AG04449 (cell line): ENCODE data around the gene BET1L.

ENCODE experiments used
- CTCF ChIA-PET: fragments of 350-600 bp; formaldehyde crosslinking; extraction: SDS; loops from one replicate; lab custom pipeline; 2021; ENCODE audit warnings: antibody characterized with exemption; lab: Yijun Ruan, JAX
- POLR2A ChIA-PET: fragments of 400-600, 350-600 bp; formaldehyde crosslinking; extraction: SDS; loops from one replicate; lab custom pipeline; 2020; ENCODE audit warnings: antibody characterized with exemption, inconsistent platforms; lab: Yijun Ruan, JAX
- DNase-seq: peaks from one replicate; pipeline ENCODE4 v3.0.0-alpha.2; 2010; ENCODE audit warnings: low read depth, low spot score
- H3K4me3 ChIP-seq: 2 replicates; pipeline ENCODE4 v1.5.1; 2011; ENCODE audit warnings: low read depth, mild to moderate bottlenecking, control low read depth, low read length
- CTCF ChIP-seq: IDR thresholded peaks from one replicate; pipeline ENCODE4 v1.5.1; 2011; ENCODE audit warnings: mild to moderate bottlenecking, moderate library complexity, low read length, control low read depth, inconsistent platforms; ENCODE audit not compliant: insufficient read depth; ENCODE audit errors: missing control alignments

The BET1L gene

GRCh38 chr11:203056-203944, 3.9 kb downstream of the BET1L start:
- no peak for TF ChIP-seq CTCF
- POLR2A ChIA-PET = no interaction called here
- CTCF ChIA-PET = interaction anchor here (0.9 to 1.5 kb wide), 4 partner anchors 12 to 245 kb away, joined by 3 to 7 read pairs (median 4); no protein-coding TSS in a partner anchor
- no peak overlapping the region for H3K4me3 ChIP-seq
- DNase-seq = no peak

- POLR2A ChIA-PET = no interaction called here
- no peak for TF ChIP-seq CTCF
- CTCF ChIA-PET = interaction anchor here (0.9 to 1.5 kb wide), 2 partner anchors 103 to 246 kb away, joined by 4 to 7 read pairs; no protein-coding TSS in a partner anchor
- DNase-seq = no peak
- no peak overlapping the region for H3K4me3 ChIP-seq
Measured at GRCh38 chr11:202490-202889, 4.7 kb downstream of the BET1L start.

DNA sequence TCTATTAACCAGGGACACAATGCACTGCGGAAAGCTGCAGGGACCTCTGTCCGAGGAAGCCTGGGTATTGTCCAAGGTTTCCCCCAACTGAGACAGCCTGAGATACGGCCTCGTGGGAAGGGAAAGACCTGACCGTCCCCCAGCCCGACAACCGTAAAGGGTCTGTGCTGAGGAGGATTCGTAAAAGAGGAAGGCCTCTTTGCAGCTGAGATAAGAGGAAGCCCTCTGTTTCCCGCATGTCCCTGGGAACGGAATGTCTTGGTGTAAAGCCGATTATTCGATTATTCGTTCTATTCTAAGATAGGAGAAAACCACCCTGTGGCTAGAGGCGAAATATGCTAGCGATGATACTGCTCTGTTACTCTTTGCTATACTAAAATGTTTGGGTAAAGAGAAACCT, 5.2 kb downstream of the BET1L start:
- no peak for TF ChIP-seq CTCF
- DNase-seq = no peak
- ChIA-PET POLR2A (no interaction called here), CTCF (no interaction called here)
- H3K4me3 ChIP-seq = no peak overlapping the region

GRCh38 chr11:200224-201003, 6.8 kb downstream of the BET1L start:
- POLR2A ChIA-PET = no interaction called here
- TF ChIP-seq CTCF = no peak
- no peak for DNase-seq
- no peak overlapping the region for H3K4me3 ChIP-seq
- CTCF ChIA-PET = interaction anchor here (0.8 to 1.7 kb wide), 5 partner anchors 9 to 248 kb away, joined by 3 to 5 read pairs (median 3); no protein-coding TSS in a partner anchor

- no peak for TF ChIP-seq CTCF
- H3K4me3 ChIP-seq = no peak overlapping the region
- DNase-seq = no peak
- ChIA-PET CTCF (interaction anchor here (0.8 to 1.7 kb wide), 4 partner anchors 9 to 249 kb away, joined by 3 to 5 read pairs (median 3); no protein-coding TSS in a partner anchor), POLR2A (no interaction called here)
Measured at GRCh38 chr11:199782-200181, 7.4 kb downstream of the BET1L start.
